ENCODE measurements around the gene SPAG7. TPM values are rescaled to one million over a fixed set of nuclear protein-coding genes. Genes with fewer than 3 reads are reported as not detected.

SPAG7 gene
- total and polyA plus RNA-seq, 2 of the 8 experiments (the other 6 are each of a cell fraction or from before 2014, with no cell fraction given): 74.2 to 81.9 TPM

- TF ChIP-seq ATF2 (IDR thresholded peaks at IDR 0.05; ENCODE audit: low read length): no peak
- TF ChIP-seq SAP30 (IDR thresholded peaks at IDR 0.05; ENCODE audit: insufficient read depth, insufficient replicate concordance, low read length): no peak
- no peak for TF ChIP-seq JUN (IDR thresholded peaks at IDR 0.05; ENCODE audit: low read depth, low read length)
- TF ChIP-seq SIRT6 (IDR thresholded peaks at IDR 0.05; ENCODE audit: low read length): no peak
- peak; percentile 15; the same call in 1 of the 2 replicates for TF ChIP-seq MAX (IDR thresholded peaks at IDR 0.05)
- peak; percentile 88 for TF ChIP-seq ASH2L (IDR thresholded peaks at IDR 0.05; ENCODE audit: low read length)
- TF ChIP-seq HDAC2 (IDR thresholded peaks at IDR 0.05; ENCODE audit: borderline replicate concordance in 1 of 2, low read depth in 2 of 2, low read length in 2 of 2): peak in 1 of 2 experiments; percentile 48; a peak in 2 of 4 replicates
- no peak for TF ChIP-seq YY1 (IDR thresholded peaks at IDR 0.05; ENCODE audit: low read depth, low read length)
- no peak for TF ChIP-seq RAD21 (IDR thresholded peaks at IDR 0.05 in 1 of 2, conservative IDR thresholded peaks at IDR 0.05 in 1 of 2; ENCODE audit: low read depth in 2 of 2, low read length in 2 of 2)
- no peak for TF ChIP-seq CTCF (IDR thresholded peaks at IDR 0.05; ENCODE audit: control extremely low read depth in 1 of 3, insufficient read depth in 1 of 3, low read depth in 1 of 3, low read length in 3 of 3)
- no peak for TF ChIP-seq TEAD4 (IDR thresholded peaks at IDR 0.05; ENCODE audit: low read depth, low read length)
- no peak for TF ChIP-seq SUZ12 (IDR thresholded peaks at IDR 0.05; ENCODE audit: low read length)
- TF ChIP-seq CEBPB (IDR thresholded peaks at IDR 0.05; ENCODE audit: low read depth, low read length): peak; percentile 67
- no peak for TF ChIP-seq CBX5 (IDR thresholded peaks at IDR 0.05; ENCODE audit: low read depth, low read length)
- TF ChIP-seq SIX5 (IDR thresholded peaks at IDR 0.05; ENCODE audit: low read depth, low read length): no peak
- no peak for TF ChIP-seq BCL11A (IDR thresholded peaks at IDR 0.05; ENCODE audit: low read depth in 2 of 2, low read length in 2 of 2)
Observed at GRCh38 chr17:4948166-4948930, 19.3 kb downstream of the SPAG7 start, which contains the start of gene PFN1 (continued).
